NCI-H748 treated with DMSO at 0.1 percent for 48 hours (cell line): ENCODE measurements around the gene CNTN3.

Source experiments
- DNase-seq: peaks from one replicate; lab custom pipeline; 2025; lab: John Stamatoyannopoulos, UW

CNTN3 gene

GRCh38 chr3:74611206-74611605 lies 3.3 kb downstream of the CNTN3 start:
- DNase-seq, result no peak

- DNase-seq, result no peak
Measured at GRCh38 chr3:74607803-74608202, 6.7 kb downstream of the CNTN3 start.

GRCh38 chr3:74606996-74607395 lies 7.5 kb downstream of the CNTN3 start:
- no peak for DNase-seq

GRCh38 chr3:74605437-74605836 lies 9.0 kb downstream of the CNTN3 start:
- peak; percentile 30 for DNase-seq

GRCh38 chr3:74603292-74603691 lies 11.2 kb downstream of the CNTN3 start:
- no peak for DNase-seq

- no peak for DNase-seq
Measured at GRCh38 chr3:74602471-74602870, 12.0 kb downstream of the CNTN3 start.

- no peak for DNase-seq
Measured at GRCh38 chr3:74601793-74602192, 12.7 kb downstream of the CNTN3 start.

- DNase-seq, result no peak
Measured at GRCh38 chr3:74599564-74599963, 14.9 kb downstream of the CNTN3 start.

- no peak for DNase-seq
Measured at GRCh38 chr3:74593152-74593551, 21.3 kb downstream of the CNTN3 start.

- no peak for DNase-seq
Measured at GRCh38 chr3:74592359-74592758, 22.1 kb downstream of the CNTN3 start.

GRCh38 chr3:74591946-74592345 lies 22.5 kb downstream of the CNTN3 start:
- DNase-seq, result no peak

- DNase-seq, result no peak
Measured at GRCh38 chr3:74591342-74591741, 23.1 kb downstream of the CNTN3 start.

- DNase-seq, result no peak
Measured at GRCh38 chr3:74590620-74591262, 23.7 kb downstream of the CNTN3 start.

- no peak for DNase-seq
Measured at GRCh38 chr3:74584782-74585181, 29.7 kb downstream of the CNTN3 start.

GRCh38 chr3:74582982-74583381 lies 31.5 kb downstream of the CNTN3 start:
- DNase-seq, result no peak

GRCh38 chr3:74575857-74576256 lies 38.6 kb downstream of the CNTN3 start:
- no peak for DNase-seq

GRCh38 chr3:74571118-74571517 lies 43.3 kb downstream of the CNTN3 start:
- no peak for DNase-seq
